Measurements from ENCODE around the gene USP53. TPM values are rescaled to one million over a fixed set of nuclear protein-coding genes. Genes with fewer than 3 reads are reported as not detected.

USP53 gene
- total and polyA plus RNA-seq, 2 of the 13 experiments (the other 11 are each of a cell fraction or from before 2014, with no cell fraction given): 5.3 to 8.1 TPM

- no peak; the same call in 1 of the 2 replicates for TF ChIP-seq KIAA2018 (CRISPR knock-in tag; IDR thresholded peaks at IDR 0.05; ENCODE audit: borderline replicate concordance)
- TF ChIP-seq CENPBD1 (CRISPR knock-in tag; IDR thresholded peaks at IDR 0.05; ENCODE audit: borderline replicate concordance, low read depth): peak; percentile 66; the same call in 1 of the 2 replicates
- no peak for TF ChIP-seq ZNF768 (CRISPR knock-in tag; IDR thresholded peaks at IDR 0.05)
- TF ChIP-seq MTERF4 (CRISPR knock-in tag; IDR thresholded peaks at IDR 0.05): no peak; the same call in 1 of the 2 replicates
- no peak for TF ChIP-seq ZNF24 (IDR thresholded peaks at IDR 0.05)
- TF ChIP-seq NKX3-1 (CRISPR knock-in tag; IDR thresholded peaks at IDR 0.05): no peak
- TF ChIP-seq NPAS2 (CRISPR knock-in tag; IDR thresholded peaks at IDR 0.05; ENCODE audit: borderline replicate concordance): no peak
- TF ChIP-seq ZFAT (CRISPR knock-in tag; conservative IDR thresholded peaks at IDR 0.05): no peak
- no peak; the same call in 1 of the 2 replicates for TF ChIP-seq NR2F2 (IDR thresholded peaks at IDR 0.05; ENCODE audit: borderline replicate concordance, low read depth)
- TF ChIP-seq TBP (CRISPR knock-in tag; IDR thresholded peaks at IDR 0.05): no peak; the same call in 1 of the 2 replicates
- peak; percentile 67 for TF ChIP-seq ARID5B (CRISPR knock-in tag; IDR thresholded peaks at IDR 0.05)
- TF ChIP-seq ZNF260 (CRISPR knock-in tag; IDR thresholded peaks at IDR 0.05; ENCODE audit: borderline replicate concordance, low read depth): no peak
- TF ChIP-seq BORCS8-MEF2B (CRISPR knock-in tag; IDR thresholded peaks at IDR 0.05): no peak; the same call in 1 of the 2 replicates
- TF ChIP-seq ZFP36 (IDR thresholded peaks at IDR 0.05; ENCODE audit: borderline replicate concordance, low read depth, low read length, partially characterized antibody): no peak
Observed at GRCh38 chr4:119300101-119300978, 87.8 kb downstream of the USP53 start (continued).
